OCI-LY7 (cell line): ENCODE measurements around the gene PGC. TPM values are rescaled to one million over a fixed set of nuclear protein-coding genes. Genes with fewer than 3 reads are reported as not detected.

Experiments
- BruUV-seq: library from RNA; stranded (reverse); fragments of 400-500 nt; replicated peaks from 2 replicates; lab custom pipeline; 2021; lab: Mats Ljungman, UMichigan
- CTCF ChIA-PET: fragments of 300-600 bp; sonication (Branson Sonifier 250); formaldehyde crosslinking; loops from one replicate; lab custom pipeline; 2022; ENCODE audit warnings: antibody characterized with exemption; ENCODE audit not compliant: unreplicated experiment; lab: Charles Lee
- POLR2A ChIA-PET: fragments of 300-600 bp; sonication (Branson Sonifier 250); formaldehyde crosslinking; loops from one replicate; lab custom pipeline; 2022; ENCODE audit warnings: antibody characterized with exemption; lab: Charles Lee
- DNase-seq: peaks from one replicate; pipeline ENCODE4 v3.0.0-alpha.2; 2015; ENCODE audit warnings: low spot score
- H2AFZ ChIP-seq: fragments of 200-600 bp; sonication (generic), shearing (Covaris generic); 2 replicates; pipeline ENCODE4 v1.6.1; 2014; ENCODE audit warnings: mild to moderate bottlenecking, antibody characterized with exemption, low read length, moderate library complexity
- H3K27ac ChIP-seq: fragments of 200-600 bp; sonication (generic); 2 replicates; pipeline ENCODE4 v1.5.1; 2014; ENCODE audit warnings: mixed run types, low read depth, mild to moderate bottlenecking, moderate library complexity, low read length, inconsistent platforms; ENCODE audit not compliant: poor library complexity, severe bottlenecking
- H3K36me3 ChIP-seq: fragments of 200-600 bp; sonication (generic); 2 replicates; pipeline ENCODE4 v1.6.1; 2014; ENCODE audit warnings: mild to moderate bottlenecking, antibody characterized with exemption, low read length, moderate library complexity, mixed read lengths; ENCODE audit not compliant: insufficient read depth
- H3K4me1 ChIP-seq: fragments of 200-600 bp; sonication (generic); 2 replicates; pipeline ENCODE4 v1.5.1; 2014; ENCODE audit warnings: mild to moderate bottlenecking, low read length; ENCODE audit not compliant: insufficient read depth, poor library complexity, severe bottlenecking
- H3K4me2 ChIP-seq: fragments of 200-600 bp; sonication (generic); 2 replicates; pipeline ENCODE4 v1.6.1; 2014; ENCODE audit warnings: mild to moderate bottlenecking, low read length
- H3K4me3 ChIP-seq: fragments of 200-600 bp; sonication (generic); 2 replicates; pipeline ENCODE4 v1.5.1; 2014; ENCODE audit warnings: mild to moderate bottlenecking, low read depth, low read length; ENCODE audit not compliant: poor library complexity, severe bottlenecking
- H3K79me2 ChIP-seq: fragments of 200-600 bp; sonication (generic); 2 replicates; pipeline ENCODE4 v1.6.1; 2016; ENCODE audit warnings: low read depth, mild to moderate bottlenecking, low read length, moderate library complexity, mixed read lengths; ENCODE audit not compliant: insufficient read depth
- H3K9me2 ChIP-seq: fragments of 200-600 bp; sonication (generic); 2 replicates; pipeline ENCODE4 v1.6.1; 2016; ENCODE audit warnings: mild to moderate bottlenecking, low read length, mixed read lengths; ENCODE audit not compliant: insufficient read depth
- H3K9me3 ChIP-seq: fragments of 200-600 bp; sonication (generic); 2 replicates; pipeline ENCODE4 v1.6.1; 2014; ENCODE audit warnings: mild to moderate bottlenecking, mixed run types, low read length, mixed read lengths
- H4K20me1 ChIP-seq: fragments of 200-600 bp; sonication (generic); 2 replicates; pipeline ENCODE4 v1.6.1; 2014; ENCODE audit warnings: mild to moderate bottlenecking, antibody characterized with exemption, low read length, moderate library complexity, mixed read lengths; ENCODE audit not compliant: insufficient read depth
- CTCF ChIP-seq: fragments of 200-600 bp; sonication (generic); conservative IDR thresholded peaks from 2 replicates; pipeline ENCODE4 v1.5.1; 2014; ENCODE audit warnings: mild to moderate bottlenecking, antibody characterized with exemption, low read length, moderate library complexity, mixed read lengths
- EZH2phosphoT487 ChIP-seq: fragments of 200-600 bp; sonication (generic); IDR thresholded peaks from 2 replicates; pipeline ENCODE4 v1.6.1; 2018; ENCODE audit warnings: low read depth, borderline replicate concordance, mild to moderate bottlenecking, mixed run types, antibody characterized with exemption, low read length, moderate library complexity, mixed read lengths
- intact Hi-C: fragments of 100-400 bp; cut with micrococcal nuclease; formaldehyde crosslinking; loops from one replicate; pipeline ENCODE4 v1.10.0; 2022; ENCODE audit not compliant: unreplicated experiment
- total RNA-seq, 2 experiments: library from RNA; depleted of rRNA in 1 of 2; stranded (reverse); fragments of >200 nt in 1 of 2; shearing (Covaris generic) in 1 of 2; gene quantifications; 2 replicates each; pipeline ENCODE4 v1.2.3, GENCODE V29; 2014 to 2022

PGC gene
- total RNA-seq, 2 experiments from 2014 or later, result not detected

- no peaks in the 10 kb centered on the region for H3K9me3 ChIP-seq
- POLR2A ChIA-PET, result interaction anchor here (0.6 kb wide), 1 partner anchor 151 kb away, joined by 3 read pairs; no protein-coding TSS in a partner anchor
- no peaks in the 10 kb centered on the region for H3K9me2 ChIP-seq
- TSS peak; percentile 16 for BruUV-seq
- H3K79me2 ChIP-seq, result peaks cover 34% of the 10 kb centered on the region; the same call in 1 of the 2 replicates
- intact Hi-C loops, result no loop called here
- no peak overlapping the region for H3K4me2 ChIP-seq
- H3K36me3 ChIP-seq, result peaks cover 75% of the 10 kb centered on the region
- TF ChIP-seq CTCF, result no peak
- TF ChIP-seq EZH2phosphoT487, result no peak
- CTCF ChIA-PET, result no interaction called here
- no peak overlapping the region for H3K4me3 ChIP-seq
- peaks cover 4% of the 10 kb centered on the region; the same call in 1 of the 2 replicates for H4K20me1 ChIP-seq
- no peak overlapping the region for H2AFZ ChIP-seq
- H3K4me1 ChIP-seq, result peaks cover 16% of the 10 kb centered on the region
- H3K27ac ChIP-seq, result no peak overlapping the region
- no peak for DNase-seq
Measured at GRCh38 chr6:41791984-41792383, 44.8 kb upstream of the PGC start.

- intact Hi-C loops, result no loop called here
- ChIA-PET CTCF (no interaction called here), POLR2A (interaction anchor here (0.6 kb wide), 1 partner anchor 152 kb away, joined by 3 read pairs; no protein-coding TSS in a partner anchor)
- TF ChIP-seq CTCF, result no peak
- no peak for TF ChIP-seq EZH2phosphoT487
- BruUV-seq, result no TSS peak
- peaks cover 4% of the 10 kb centered on the region; the same call in 1 of the 2 replicates for H4K20me1 ChIP-seq
- no peak overlapping the region for H3K27ac ChIP-seq
- H3K4me2 ChIP-seq, result no peak overlapping the region
- H2AFZ ChIP-seq, result no peak overlapping the region
- no peak for DNase-seq
- H3K4me1 ChIP-seq, result peaks cover 16% of the 10 kb centered on the region
- H3K9me2 ChIP-seq, result no peaks in the 10 kb centered on the region
- H3K9me3 ChIP-seq, result no peaks in the 10 kb centered on the region
- H3K79me2 ChIP-seq, result peaks cover 34% of the 10 kb centered on the region; the same call in 1 of the 2 replicates
- H3K4me3 ChIP-seq, result no peak overlapping the region
- peaks cover 70% of the 10 kb centered on the region for H3K36me3 ChIP-seq
Measured at GRCh38 chr6:41791305-41791704, 44.1 kb upstream of the PGC start.

GRCh38 chr6:41790045-41790444, 42.8 kb upstream of the PGC start:
- no peak for DNase-seq
- no peak overlapping the region for H3K27ac ChIP-seq
- H3K9me2 ChIP-seq, result no peaks in the 10 kb centered on the region
- H3K4me3 ChIP-seq, result no peak overlapping the region
- H3K9me3 ChIP-seq, result no peaks in the 10 kb centered on the region
- H4K20me1 ChIP-seq, result peaks cover 4% of the 10 kb centered on the region; the same call in 1 of the 2 replicates
- no peak overlapping the region for H2AFZ ChIP-seq
- TF ChIP-seq EZH2phosphoT487, result no peak
- TF ChIP-seq CTCF, result no peak
- H3K4me2 ChIP-seq, result no peak overlapping the region
- H3K79me2 ChIP-seq, result peaks cover 34% of the 10 kb centered on the region; the same call in 1 of the 2 replicates
- intact Hi-C loops, result no loop called here
- POLR2A ChIA-PET, result interaction anchor here (0.6 kb wide), 1 partner anchor 98 kb away, joined by 3 read pairs; no protein-coding TSS in a partner anchor
- BruUV-seq, result no TSS peak
- CTCF ChIA-PET, result interaction anchor here (0.6 kb wide), 1 partner anchor 267 kb away, joined by 3 read pairs; no protein-coding TSS in a partner anchor
- H3K4me1 ChIP-seq, result peaks cover 27% of the 10 kb centered on the region
- peaks cover 57% of the 10 kb centered on the region for H3K36me3 ChIP-seq
